Fibroblast of villous mesenchyme (primary cell): ENCODE measurements around the gene ZNF814. TPM values are rescaled to one million over a fixed set of nuclear protein-coding genes. Genes with fewer than 3 reads are reported as not detected.
"Not testable (repeated sequence)": the region's sequence is repeated elsewhere in the genome, so short reads cannot be mapped to it uniquely, and the experiment has no call there.

ENCODE experiments used
- DNase-seq: peaks from one replicate; pipeline ENCODE4 v3.0.0-alpha.2; 2010; ENCODE audit warnings: low read depth
- H3K4me3 ChIP-seq: 2 replicates; pipeline ENCODE4 v1.5.1; 2011; ENCODE audit warnings: low read depth, mild to moderate bottlenecking, low read length
- CTCF ChIP-seq: IDR thresholded peaks from 2 replicates; pipeline ENCODE4 v1.5.1; 2012; ENCODE audit warnings: low read depth, mild to moderate bottlenecking, low read length; ENCODE audit not compliant: insufficient read depth
- total RNA-seq: library from RNA; depleted of rRNA; stranded (reverse); fragments of >200 nt; gene quantifications from 2 replicates; pipeline ENCODE4 v1.2.3, GENCODE V29; 2012

ZNF814 gene
- total RNA-seq, 1 donor = 7.8 TPM

GRCh38 chr19:57886046-57886445, 2.8 kb downstream of the ZNF814 start:
- H3K4me3 ChIP-seq = no peak overlapping the region
- no peak for TF ChIP-seq CTCF
- no peak for DNase-seq

- not testable (repeated sequence) for H3K4me3 ChIP-seq, DNase-seq
These were observed 14.7 kb downstream of the ZNF814 start for GRCh38 chr19:57873883-57874799.

GRCh38 chr19:57872450-57872849, 16.4 kb downstream of the ZNF814 start:
- DNase-seq = no peak
- no peak overlapping the region for H3K4me3 ChIP-seq
- no peak for TF ChIP-seq CTCF

- no peak for DNase-seq
- no peak for TF ChIP-seq CTCF
- H3K4me3 ChIP-seq = no peak overlapping the region
These were observed 18.6 kb downstream of the ZNF814 start for GRCh38 chr19:57870225-57870624.

GRCh38 chr19:57869655-57870054, 19.2 kb downstream of the ZNF814 start:
- not testable (repeated sequence) for DNase-seq, H3K4me3 ChIP-seq

GRCh38 chr19:57867868-57868492, 20.9 kb downstream of the ZNF814 start:
- TF ChIP-seq CTCF = no peak
- no peak overlapping the region for H3K4me3 ChIP-seq
- DNase-seq = no peak

GRCh38 chr19:57862351-57862750, 26.5 kb downstream of the ZNF814 start:
- not testable (repeated sequence) for H3K4me3 ChIP-seq

GRCh38 chr19:57854117-57854516, 34.7 kb downstream of the ZNF814 start:
- not testable (repeated sequence) for DNase-seq

More at GRCh38 chr19:57862351-57862750, 26.5 kb downstream of the ZNF814 start:
- DNase-seq = not testable (repeated sequence)

GRCh38 chr19:57851812-57852603, 36.8 kb downstream of the ZNF814 start:
- not testable (repeated sequence) for DNase-seq, H3K4me3 ChIP-seq

More at GRCh38 chr19:57854117-57854516, 34.7 kb downstream of the ZNF814 start:
- not testable (repeated sequence) for H3K4me3 ChIP-seq
